ENCODE results near the gene KPNA1.
A peak's percentile ranks its signal among the peaks of the same experiment; 100 is the strongest.
"Not testable (repeated sequence)": the region's sequence is repeated elsewhere in the genome, so short reads cannot be mapped to it uniquely, and the experiment has no call there.

Gene KPNA1

GRCh38 chr3:122468896-122469533 is 45.7 kb downstream of the KPNA1 start:
- no peak for FAIRE-seq

- FAIRE-seq = peak; percentile 69
Measured at GRCh38 chr3:122466701-122467240, 48.0 kb downstream of the KPNA1 start.

GRCh38 chr3:122464659-122465058 is 50.1 kb downstream of the KPNA1 start:
- FAIRE-seq = no peak

- no peak for FAIRE-seq
Measured at GRCh38 chr3:122462406-122462805, 52.3 kb downstream of the KPNA1 start.

GRCh38 chr3:122461806-122462205 is 52.9 kb downstream of the KPNA1 start:
- no peak for FAIRE-seq

- FAIRE-seq = peak; percentile 98
Measured at GRCh38 chr3:122458992-122459391, 55.7 kb downstream of the KPNA1 start.

- no peak for FAIRE-seq
Measured at GRCh38 chr3:122457706-122458105, 57.0 kb downstream of the KPNA1 start.

- no peak for FAIRE-seq
Measured at GRCh38 chr3:122456074-122456473, 58.7 kb downstream of the KPNA1 start.

- FAIRE-seq = no peak
Measured at GRCh38 chr3:122451371-122451770, 63.4 kb downstream of the KPNA1 start.

GRCh38 chr3:122448218-122448617 is 66.5 kb downstream of the KPNA1 start:
- FAIRE-seq = not testable (repeated sequence)

- not testable (repeated sequence) for FAIRE-seq
Measured at GRCh38 chr3:122444491-122444887, 70.2 kb downstream of the KPNA1 start.

- FAIRE-seq = not testable (repeated sequence)
Measured at GRCh38 chr3:122443762-122444490, 70.8 kb downstream of the KPNA1 start.

GRCh38 chr3:122443090-122443489 is 71.6 kb downstream of the KPNA1 start:
- FAIRE-seq = no peak

GRCh38 chr3:122435950-122436349 is 78.8 kb downstream of the KPNA1 start:
- FAIRE-seq = no peak

- FAIRE-seq = no peak
Measured at GRCh38 chr3:122430371-122430770, 84.4 kb downstream of the KPNA1 start.

GRCh38 chr3:122427857-122428471 is 86.8 kb downstream of the KPNA1 start:
- no peak for FAIRE-seq

GRCh38 chr3:122421836-122422235 is 92.9 kb downstream of the KPNA1 start:
- no peak for FAIRE-seq

GRCh38 chr3:122421101-122421500 is 93.6 kb downstream of the KPNA1 start:
- FAIRE-seq = no peak

- FAIRE-seq = no peak
Measured at GRCh38 chr3:122416966-122417365, 97.8 kb downstream of the KPNA1 start.

GRCh38 chr3:122415762-122416654 is 98.7 kb downstream of the KPNA1 start, which contains the start of gene WDR5B:
Gene WDR5B (minus strand): TSS chr3:122416062. CDS start chr3:122415528, 534 bp downstream.
- FAIRE-seq = peak; percentile 96

GRCh38 chr3:122415104-122415744 is 99.5 kb downstream of the KPNA1 start:
- FAIRE-seq = no peak

GRCh38 chr3:122414391-122414790 is 100.3 kb downstream of the KPNA1 start:
- FAIRE-seq = no peak

Data from A204.1 (cell line).